GM12875 (cell line): ENCODE data around the gene JHY.

ENCODE experiments used
- H3K4me3 ChIP-seq: one replicate; pipeline ENCODE4 v1.5.1; 2011; ENCODE audit warnings: low read depth, low read length, control low read depth
- TF ChIP-seq, protein P1 (sequence below): IDR thresholded peaks from 2 replicates; pipeline ENCODE4 v1.5.1; 2011; ENCODE audit warnings: low read depth, mild to moderate bottlenecking, control low read depth, inconsistent platforms, low read length, moderate library complexity, borderline replicate concordance; ENCODE audit not compliant: insufficient read depth

The JHY gene

DNA sequence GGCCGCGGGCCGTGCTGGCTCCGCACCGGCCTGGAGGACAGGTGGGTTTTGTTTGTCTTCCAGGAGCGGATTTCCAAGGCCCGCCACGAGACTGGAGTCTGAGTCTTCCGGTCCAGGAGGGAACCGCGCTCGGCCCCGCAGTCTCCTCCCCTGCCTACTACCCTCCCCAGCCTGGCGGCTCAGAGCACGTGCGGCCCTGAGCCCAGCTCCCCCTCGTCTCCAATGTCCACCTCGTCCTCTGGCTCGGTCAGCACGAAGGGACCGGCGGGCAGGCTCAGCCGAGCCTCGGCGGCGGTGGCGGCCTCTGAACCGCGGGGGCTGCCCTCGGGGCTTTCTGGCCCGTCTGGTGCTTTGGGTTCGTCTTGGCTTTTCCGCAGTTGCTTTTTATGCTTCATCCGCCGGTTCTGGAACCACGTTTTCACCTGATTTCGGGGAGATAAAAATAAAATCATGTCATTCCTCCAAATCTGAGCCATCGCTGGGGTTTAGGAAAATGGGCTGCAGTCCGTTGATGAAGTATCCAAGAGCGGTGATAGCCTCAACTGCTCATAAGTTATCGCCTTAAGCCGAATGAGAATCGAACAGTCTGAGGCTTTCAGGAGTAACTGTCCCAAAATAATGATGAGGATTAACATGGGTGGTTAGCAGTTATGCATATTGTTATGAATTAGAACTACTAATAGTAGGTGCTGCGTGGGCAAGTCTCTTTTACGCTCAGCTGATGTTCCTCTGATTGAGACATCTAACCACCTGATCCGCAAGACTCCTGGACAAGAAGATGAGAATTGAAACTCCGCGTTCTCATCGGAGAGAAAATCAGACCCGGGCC is 95.1 kb downstream of the JHY start:
- no peak overlapping the region for H3K4me3 ChIP-seq
- TF ChIP-seq, protein P1, sequence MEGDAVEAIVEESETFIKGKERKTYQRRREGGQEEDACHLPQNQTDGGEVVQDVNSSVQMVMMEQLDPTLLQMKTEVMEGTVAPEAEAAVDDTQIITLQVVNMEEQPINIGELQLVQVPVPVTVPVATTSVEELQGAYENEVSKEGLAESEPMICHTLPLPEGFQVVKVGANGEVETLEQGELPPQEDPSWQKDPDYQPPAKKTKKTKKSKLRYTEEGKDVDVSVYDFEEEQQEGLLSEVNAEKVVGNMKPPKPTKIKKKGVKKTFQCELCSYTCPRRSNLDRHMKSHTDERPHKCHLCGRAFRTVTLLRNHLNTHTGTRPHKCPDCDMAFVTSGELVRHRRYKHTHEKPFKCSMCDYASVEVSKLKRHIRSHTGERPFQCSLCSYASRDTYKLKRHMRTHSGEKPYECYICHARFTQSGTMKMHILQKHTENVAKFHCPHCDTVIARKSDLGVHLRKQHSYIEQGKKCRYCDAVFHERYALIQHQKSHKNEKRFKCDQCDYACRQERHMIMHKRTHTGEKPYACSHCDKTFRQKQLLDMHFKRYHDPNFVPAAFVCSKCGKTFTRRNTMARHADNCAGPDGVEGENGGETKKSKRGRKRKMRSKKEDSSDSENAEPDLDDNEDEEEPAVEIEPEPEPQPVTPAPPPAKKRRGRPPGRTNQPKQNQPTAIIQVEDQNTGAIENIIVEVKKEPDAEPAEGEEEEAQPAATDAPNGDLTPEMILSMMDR = no peak

DNA sequence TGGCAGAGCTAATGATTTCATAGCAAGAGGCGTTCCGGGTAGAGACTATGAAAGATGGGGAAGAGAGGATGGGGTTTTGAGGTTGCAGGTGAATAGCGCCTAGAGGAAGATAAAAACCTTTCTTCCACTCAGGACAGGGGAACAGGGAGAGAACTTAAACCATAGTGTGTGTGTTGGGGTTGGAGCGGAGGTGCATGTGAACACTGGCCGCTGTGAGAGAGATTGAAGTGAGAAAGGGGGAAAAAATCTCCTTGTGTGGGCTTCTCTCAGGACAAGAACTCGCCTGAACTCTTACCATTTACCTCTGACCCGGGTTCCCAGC is 95.7 kb downstream of the JHY start:
- TF ChIP-seq, protein P1 = no peak
- H3K4me3 ChIP-seq = no peak overlapping the region

- TF ChIP-seq, protein P1 = no peak
- H3K4me3 ChIP-seq = no peak overlapping the region
Measured at GRCh38 chr11:122979103-122979814, 96.7 kb downstream of the JHY start.

- no peak overlapping the region for H3K4me3 ChIP-seq
- TF ChIP-seq, protein P1 = no peak
Measured at GRCh38 chr11:122979815-122980595, 97.4 kb downstream of the JHY start.

DNA sequence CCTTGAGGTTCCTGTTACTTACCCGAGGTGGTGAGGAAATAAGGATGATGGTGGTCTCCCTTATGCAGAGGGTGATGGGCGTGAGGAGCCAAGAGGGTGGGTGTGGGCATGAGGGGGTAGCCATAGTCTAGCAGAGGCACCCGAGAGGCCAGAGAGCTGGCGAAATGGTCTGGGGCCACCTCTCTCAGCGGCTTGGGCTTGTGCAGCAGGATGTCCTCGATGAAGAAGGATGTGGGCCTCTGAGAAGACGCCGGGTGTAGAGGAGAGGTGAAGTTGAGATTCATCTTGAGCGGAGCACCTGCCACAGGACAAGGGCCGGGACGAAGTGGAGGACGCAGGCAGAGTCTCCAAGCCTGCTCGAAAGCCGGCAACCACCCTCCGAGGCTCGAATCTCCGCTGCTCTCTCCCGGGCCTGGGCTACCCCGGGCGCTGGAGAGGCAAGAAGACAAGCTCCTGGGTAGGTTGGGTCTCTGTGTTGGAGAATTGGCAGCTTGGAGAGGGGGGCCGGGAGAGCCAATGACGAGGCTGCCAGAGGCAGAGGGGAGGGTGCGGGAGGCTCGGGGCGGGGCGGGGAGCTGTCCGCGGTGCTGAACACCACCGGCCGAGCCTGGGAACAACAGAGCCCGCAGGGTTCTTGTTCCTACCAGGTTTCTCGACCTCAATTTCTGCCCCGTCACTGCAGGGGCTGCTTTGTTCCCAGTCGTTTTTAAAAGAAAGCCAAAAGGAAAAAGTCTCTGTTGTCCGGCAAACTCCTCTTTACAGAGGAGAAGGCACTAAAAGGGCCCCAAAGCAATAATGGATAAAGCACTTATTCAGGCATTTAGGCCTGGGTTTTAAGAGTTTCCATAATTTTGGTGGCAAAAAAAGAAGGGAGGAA is 99.1 kb downstream of the JHY start, which contains the start of gene BSX:
BSX (minus strand) TSS at position 447 of the 877 bp plus-strand sequence; CDS start at position 284, 163 bp downstream.
- H3K4me3 ChIP-seq = no peak within 1 kb of the TSS
- TF ChIP-seq, protein P1 = no peak

- H3K4me3 ChIP-seq = no peak overlapping the region
- TF ChIP-seq, protein P1 = no peak
Measured at GRCh38 chr11:122983438-122984185, 101.1 kb downstream of the JHY start.
